22Rv1 (cell line): ENCODE data around the gene POLN.

Source experiments
- ZFX ChIP-seq: fragments of 450-650 bp; IDR thresholded peaks from 2 replicates; pipeline ENCODE4 v1.6.1; 2017; ENCODE audit warnings: antibody characterized with exemption, borderline replicate concordance
- TF ChIP-seq, protein P1 (sequence below): fragments of 450-650 bp; IDR thresholded peaks from 2 replicates; pipeline ENCODE4 v1.5.1; 2017; ENCODE audit warnings: mild to moderate bottlenecking

DNA sequence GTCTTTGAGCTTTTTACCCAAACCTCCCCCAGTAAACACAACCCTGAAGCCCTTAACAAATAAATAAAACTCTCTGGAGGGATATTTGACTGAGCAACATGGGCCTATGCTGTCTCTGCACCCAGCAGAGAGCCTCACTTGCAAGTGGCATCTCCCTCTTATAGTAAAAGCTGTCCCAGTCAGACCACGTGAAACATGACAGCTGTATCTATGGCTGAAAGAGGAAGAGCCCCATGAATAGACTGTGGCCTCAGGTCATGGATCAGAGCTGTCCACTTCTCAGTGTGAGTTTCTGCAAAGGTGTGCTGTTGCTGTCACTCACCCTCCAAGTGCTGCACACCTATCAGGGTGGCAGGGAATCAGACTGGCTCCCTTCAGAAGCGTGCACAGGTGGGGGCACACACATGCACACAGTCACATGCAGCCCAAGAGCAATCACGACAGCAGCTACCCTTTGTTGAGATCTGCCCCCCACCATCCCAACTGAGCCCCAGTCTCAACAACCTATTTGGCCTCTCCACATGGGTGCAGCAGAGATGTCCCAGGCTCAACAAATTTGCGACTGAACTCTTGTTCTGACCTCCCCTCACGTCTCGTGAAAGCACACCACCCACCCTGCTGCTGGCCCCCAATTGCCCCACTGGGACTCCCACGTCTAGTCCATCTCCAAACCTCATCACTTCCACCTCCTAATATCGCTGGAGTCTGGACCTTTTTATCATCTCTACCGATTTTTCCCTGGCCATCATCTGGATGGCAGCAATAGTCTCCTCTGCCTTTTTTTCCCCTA lies 137.2 kb downstream of the POLN start:
- TF ChIP-seq, protein P1, sequence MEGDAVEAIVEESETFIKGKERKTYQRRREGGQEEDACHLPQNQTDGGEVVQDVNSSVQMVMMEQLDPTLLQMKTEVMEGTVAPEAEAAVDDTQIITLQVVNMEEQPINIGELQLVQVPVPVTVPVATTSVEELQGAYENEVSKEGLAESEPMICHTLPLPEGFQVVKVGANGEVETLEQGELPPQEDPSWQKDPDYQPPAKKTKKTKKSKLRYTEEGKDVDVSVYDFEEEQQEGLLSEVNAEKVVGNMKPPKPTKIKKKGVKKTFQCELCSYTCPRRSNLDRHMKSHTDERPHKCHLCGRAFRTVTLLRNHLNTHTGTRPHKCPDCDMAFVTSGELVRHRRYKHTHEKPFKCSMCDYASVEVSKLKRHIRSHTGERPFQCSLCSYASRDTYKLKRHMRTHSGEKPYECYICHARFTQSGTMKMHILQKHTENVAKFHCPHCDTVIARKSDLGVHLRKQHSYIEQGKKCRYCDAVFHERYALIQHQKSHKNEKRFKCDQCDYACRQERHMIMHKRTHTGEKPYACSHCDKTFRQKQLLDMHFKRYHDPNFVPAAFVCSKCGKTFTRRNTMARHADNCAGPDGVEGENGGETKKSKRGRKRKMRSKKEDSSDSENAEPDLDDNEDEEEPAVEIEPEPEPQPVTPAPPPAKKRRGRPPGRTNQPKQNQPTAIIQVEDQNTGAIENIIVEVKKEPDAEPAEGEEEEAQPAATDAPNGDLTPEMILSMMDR = no peak
- TF ChIP-seq ZFX = no peak
